GM21528 (cell line): Measurements from ENCODE around the gene CARD10.

ENCODE experiments used
- ATAC-seq: cut with Tn5 transposase; IDR thresholded peaks from one replicate; pipeline ENCODE4 v1.9.1; 2021; ENCODE audit warnings: mild to moderate bottlenecking, moderate library complexity; ENCODE audit not compliant: unreplicated experiment, low FRiP score

The CARD10 gene

GRCh38 chr22:37488337-37489135 is 30.7 kb downstream of the CARD10 start:
- no peak for ATAC-seq

GRCh38 chr22:37487571-37487970 is 31.6 kb downstream of the CARD10 start:
- no peak for ATAC-seq

- no peak for ATAC-seq
Measured at GRCh38 chr22:37487129-37487528, 32.1 kb downstream of the CARD10 start.

- peak; percentile 44 for ATAC-seq
Measured at GRCh38 chr22:37486224-37486845, 32.9 kb downstream of the CARD10 start, which contains the start of gene MFNG. MFNG (minus strand) TSS chr22:37486384; CDS start chr22:37486177, 207 bp downstream.

GRCh38 chr22:37485395-37486223 is 33.6 kb downstream of the CARD10 start:
- peak; percentile 21 for ATAC-seq

- ATAC-seq, result peak; percentile 3
Measured at GRCh38 chr22:37484480-37485394, 34.5 kb downstream of the CARD10 start.

- ATAC-seq, result no peak
Measured at GRCh38 chr22:37483050-37483449, 36.2 kb downstream of the CARD10 start.

- ATAC-seq, result no peak
Measured at GRCh38 chr22:37482244-37482643, 37.0 kb downstream of the CARD10 start.

- no peak for ATAC-seq
Measured at GRCh38 chr22:37481347-37481907, 37.8 kb downstream of the CARD10 start.

- ATAC-seq, result no peak
Measured at GRCh38 chr22:37480387-37481346, 38.5 kb downstream of the CARD10 start.

GRCh38 chr22:37479196-37479595 is 40.0 kb downstream of the CARD10 start:
- no peak for ATAC-seq

- no peak for ATAC-seq
Measured at GRCh38 chr22:37476389-37477329, 42.6 kb downstream of the CARD10 start.

- ATAC-seq, result no peak
Measured at GRCh38 chr22:37474447-37475090, 44.6 kb downstream of the CARD10 start.

GRCh38 chr22:37473437-37473946 is 45.7 kb downstream of the CARD10 start:
- no peak for ATAC-seq

GRCh38 chr22:37472418-37473006 is 46.7 kb downstream of the CARD10 start:
- no peak for ATAC-seq

- ATAC-seq, result no peak
Measured at GRCh38 chr22:37471727-37472417, 47.3 kb downstream of the CARD10 start.
